ENCODE measurements around the gene TMEM80. TPM values are rescaled to one million over a fixed set of nuclear protein-coding genes. Genes with fewer than 3 reads are reported as not detected.

TMEM80 gene
- total and polyA plus RNA-seq, 2 of the 8 experiments (the other 6 are each of a cell fraction or from before 2014, with no cell fraction given) = 8.0 to 16.3 TPM

GRCh38 chr11:720017-720641 lies 24.5 kb downstream of the TMEM80 start:
- Histone ChIP-seq H2AK5ac (ENCODE audit: low read depth, low read length) (peak overlapping the region; percentile 65; the same call in 1 of the 2 replicates), H3K4me1 (replicated peaks in 1 of 4; ENCODE audit: control insufficient read depth in 3 of 4, insufficient read depth in 4 of 4, low read length in 3 of 4) (peaks cover 0 to 7% (median 5%) of the 10 kb centered on the region in 4 experiments; a peak in 5 of 7 replicates), H3K4ac (replicated peaks; ENCODE audit: insufficient read length, low read depth, low read length) (peak overlapping the region; percentile 84), H3K23ac (ENCODE audit: insufficient read length) (no peak overlapping the region), H4K91ac (replicated peaks; ENCODE audit: insufficient read length, low read length) (no peak overlapping the region), H3K23me2 (ENCODE audit: low read depth, low read length) (peaks cover 2% of the 10 kb centered on the region; the same call in 1 of the 2 replicates), H3K27ac (ENCODE audit: low read depth, low read length) (no peak overlapping the region), H2BK12ac (ENCODE audit: low read depth, low read length) (peak overlapping the region; percentile 63; the same call in 1 of the 2 replicates), H3K4me3 (ENCODE audit: extremely low read depth in 1 of 4, insufficient read depth in 2 of 4, low read depth in 3 of 4, low read length in 4 of 4) (peak overlapping the region in 3 of 4 experiments; percentile 19 to 49 (median 36); a peak in 5 of 8 replicates), H3K27me3 (replicated peaks in 1 of 4; ENCODE audit: control insufficient read depth in 3 of 4, extremely low read depth in 1 of 4, insufficient read depth in 3 of 4, low read length in 3 of 4) (peaks cover 0 to 8% (median 8%) of the 10 kb centered on the region in 4 experiments; a peak in 4 of 7 replicates), H2BK120ac (replicated peaks; ENCODE audit: low read depth, low read length) (no peak overlapping the region), H3K9ac (replicated peaks in 1 of 4; ENCODE audit: extremely low read depth in 1 of 4, low read depth in 3 of 4, low read length in 3 of 4) (no peak overlapping the region), H3K18ac (ENCODE audit: extremely low read depth, low read length) (peak overlapping the region; percentile 51), H3K56ac (replicated peaks; ENCODE audit: insufficient read length, low read depth, low read length) (no peak overlapping the region), H3K4me2 (ENCODE audit: insufficient read depth in 1 of 2, low read depth in 2 of 2, low read length in 2 of 2) (peak overlapping the region; percentile 25 to 79; a peak in 3 of 4 replicates), H2AFZ (ENCODE audit: low read length) (no peak overlapping the region), H4K8ac (ENCODE audit: extremely low read depth, insufficient read depth, low read length) (no peak overlapping the region), H2BK15ac (ENCODE audit: low read length) (peak overlapping the region; percentile 10; the same call in 1 of the 2 replicates), H4K20me1 (replicated peaks in 1 of 2; ENCODE audit: control insufficient read depth in 1 of 2, insufficient read depth in 2 of 2, low read length in 2 of 2) (no peaks in the 10 kb centered on the region), H3K9me3 (ENCODE audit: insufficient read depth in 2 of 2, low read depth in 1 of 2, low read length in 1 of 2) (no peaks in the 10 kb centered on the region), H2BK20ac (ENCODE audit: low read length) (no peak overlapping the region), H2BK5ac (ENCODE audit: low read depth, low read length) (peak overlapping the region; percentile 49; the same call in 1 of the 2 replicates), H3K79me1 (ENCODE audit: low read depth, low read length) (no peaks in the 10 kb centered on the region), H3K36me3 (ENCODE audit: control insufficient read depth in 2 of 4, insufficient read depth in 4 of 4, low read length in 3 of 4) (no peaks in the 10 kb centered on the region), H4K5ac (ENCODE audit: insufficient read length, low read depth, low read length) (no peak overlapping the region), H3K14ac (ENCODE audit: insufficient read length) (no peak overlapping the region), H3K79me2 (ENCODE audit: control insufficient read depth in 1 of 2, insufficient read depth in 2 of 2, low read length in 2 of 2) (no peaks in the 10 kb centered on the region)
- FAIRE-seq (no peak), DNase-seq (ENCODE audit: low read depth in 1 of 2, low spot score in 2 of 2) (no peak)
- POLR2A ChIA-PET (ENCODE audit: partially characterized antibody) = interaction anchor here (0.6 to 3.5 kb wide), 9 partner anchors 17 to 185 kb away, joined by 3 to 25 read pairs (median 3); partner anchors contain the start of genes DRD4, HRAS and TALDO1
- CTCF ChIA-PET (ENCODE audit: partially characterized antibody) = interaction anchor here (0.5 to 15.4 kb wide), 12 partner anchors 8 to 200 kb away, joined by 3 to 395 read pairs (median 3); partner anchors contain the start of genes EPS8L2, TALDO1 and TMEM80
- WGBS, 2 experiments (ENCODE audit: extremely low coverage in 1 of 2, insufficient coverage in 1 of 2, insufficient read length in 1 of 2, insufficient replicate concordance in 2 of 2, low coverage in 1 of 2, low lambda C conversion rate in 2 of 2, missing lambda C conversion rate in 1 of 2) = 82% methylated on average over 28 of the region's 35 CpGs; no CpG with 5 or more reads in 1 of the 2 experiments
- TF ChIP-seq TAF7 (optimal IDR thresholded peaks at IDR 0.05; ENCODE audit: borderline replicate concordance, low read depth, low read length) (no peak), CBX8 (IDR thresholded peaks at IDR 0.05; ENCODE audit: borderline replicate concordance, low read depth, low read length) (no peak), MAX (IDR thresholded peaks at IDR 0.05) (no peak), ATF3 (IDR thresholded peaks at IDR 0.05; ENCODE audit: insufficient read depth, low read depth, low read length) (no peak), EZH2 (IDR thresholded peaks at IDR 0.05; ENCODE audit: low read depth, low read length, severe bottlenecking) (no peak), RAD21 (IDR thresholded peaks at IDR 0.05 in 1 of 2, conservative IDR thresholded peaks at IDR 0.05 in 1 of 2; ENCODE audit: low read depth in 2 of 2, low read length in 2 of 2) (no peak), CHD1 (IDR thresholded peaks at IDR 0.05; ENCODE audit: low read depth, low read length) (no peak), ZNF274 (IDR thresholded peaks at IDR 0.05; ENCODE audit: borderline replicate concordance, extremely low read depth, low read length) (no peak)
- TF ChIP-seq, protein P1, sequence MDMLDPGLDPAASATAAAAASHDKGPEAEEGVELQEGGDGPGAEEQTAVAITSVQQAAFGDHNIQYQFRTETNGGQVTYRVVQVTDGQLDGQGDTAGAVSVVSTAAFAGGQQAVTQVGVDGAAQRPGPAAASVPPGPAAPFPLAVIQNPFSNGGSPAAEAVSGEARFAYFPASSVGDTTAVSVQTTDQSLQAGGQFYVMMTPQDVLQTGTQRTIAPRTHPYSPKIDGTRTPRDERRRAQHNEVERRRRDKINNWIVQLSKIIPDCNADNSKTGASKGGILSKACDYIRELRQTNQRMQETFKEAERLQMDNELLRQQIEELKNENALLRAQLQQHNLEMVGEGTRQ (IDR thresholded peaks at IDR 0.05; ENCODE audit: low read length) = no peak
